Spinal cord (tissue), 10 donors: ENCODE measurements around the gene SLC25A42. TPM values are rescaled to one million over a fixed set of nuclear protein-coding genes. Genes with fewer than 3 reads are reported as not detected.

Experiments used
- DNase-seq, 6 donors: peaks; one replicate each; pipeline versions ENCODE4 v3.0.0 to v3.0.0-alpha.2; 2013 to 2015; ENCODE audit warnings: low spot score in 6 of 6, low read depth in 4 of 6
- H3K27ac ChIP-seq: one replicate; pipeline ENCODE4 v1.5.1; 2013; ENCODE audit warnings: low read depth, low read length, control low read depth
- H3K27me3 ChIP-seq: one replicate; pipeline ENCODE4 v1.6.1; 2013; ENCODE audit warnings: low read length; ENCODE audit not compliant: control insufficient read depth, insufficient read depth
- H3K36me3 ChIP-seq: one replicate; pipeline ENCODE4 v1.6.1; 2013; ENCODE audit warnings: low read length; ENCODE audit not compliant: control insufficient read depth, insufficient read depth
- H3K4me1 ChIP-seq: one replicate; pipeline ENCODE4 v1.6.1; 2013; ENCODE audit warnings: low read length; ENCODE audit not compliant: control insufficient read depth, insufficient read depth
- H3K4me3 ChIP-seq: one replicate; pipeline ENCODE4 v1.5.1; 2013; ENCODE audit warnings: low read depth, low read length, control low read depth
- H3K9me3 ChIP-seq: one replicate; pipeline ENCODE4 v1.6.1; 2013; ENCODE audit warnings: low read length; ENCODE audit not compliant: control insufficient read depth, insufficient read depth
- WGBS: methylation state at CpG from one replicate; pipeline ENCODE4 v1.1.5; 2013; ENCODE audit warnings: missing lambda C conversion rate; ENCODE audit not compliant: insufficient coverage; 5-methylcytosine and 5-hydroxymethylcytosine counted together
- polyA plus RNA-seq, 2 donors: library from polyadenylated mRNA; unstranded; fragments of 120-200 nt; gene quantifications; one replicate each; pipeline ENCODE4 v1.2.1, GENCODE V29; 2013; ENCODE audit not compliant: insufficient read length in 2 of 2
- total RNA-seq, 2 donors: library from RNA; depleted of rRNA in 1 of 2; stranded (reverse); fragments of 120-200 nt in 1 of 2; fragments of >200 nt in 1 of 2; gene quantifications; one replicate each; pipeline versions ENCODE4 v1.2.3 to v1.2.4, GENCODE V29; 2013 to 2014
- donor health status: healthy.

Gene SLC25A42
- total and polyA plus RNA-seq, 4 donors: 7.6 to 25.0 (median 14.8) TPM

- H3K36me3 ChIP-seq: peaks cover 42% of the 10 kb centered on the region
- peaks cover 27% of the 10 kb centered on the region for H3K4me1 ChIP-seq
- H3K27ac ChIP-seq: no peak overlapping the region
Observed at GRCh38 chr19:19031891-19032290, 31.9 kb upstream of the SLC25A42 start.

GRCh38 chr19:19032420-19033175 lies 31.2 kb upstream of the SLC25A42 start:
- Histone ChIP-seq H3K27ac (peak overlapping the region; percentile 84), H3K4me1 (peaks cover 27% of the 10 kb centered on the region), H3K9me3 (no peaks in the 10 kb centered on the region), H3K27me3 (no peaks in the 10 kb centered on the region), H3K36me3 (peaks cover 41% of the 10 kb centered on the region), H3K4me3 (peak overlapping the region; percentile 87)
- WGBS: under 1% methylated on average over 24 of the region's 31 CpGs
- peak; percentile 77 to 97 (median 86) for DNase-seq

More at GRCh38 chr19:19031891-19032290, 31.9 kb upstream of the SLC25A42 start:
- Histone ChIP-seq H3K9me3 (no peaks in the 10 kb centered on the region), H3K4me3 (no peak overlapping the region), H3K27me3 (no peaks in the 10 kb centered on the region)
- 60% methylated on average over 2 of the region's 5 CpGs for WGBS
- DNase-seq: no peak

- Histone ChIP-seq H3K9me3 (no peaks in the 10 kb centered on the region), H3K27me3 (no peaks in the 10 kb centered on the region), H3K27ac (peak overlapping the region; percentile 84), H3K4me1 (peaks cover 27% of the 10 kb centered on the region), H3K4me3 (peak overlapping the region; percentile 87), H3K36me3 (peaks cover 36% of the 10 kb centered on the region)
- DNase-seq: no peak
- WGBS: 0% methylated on average over 32 of the region's 32 CpGs
Observed at GRCh38 chr19:19033176-19033425, 30.7 kb upstream of the SLC25A42 start.

GRCh38 chr19:19033426-19034203 lies 30.2 kb upstream of the SLC25A42 start, which contains the start of the genes ARMC6 and SUGP2:
Gene ARMC6, plus strand, starts transcription at chr19:19033603. Its CDS starts 607 bp downstream, at chr19:19034210.
Gene SUGP2, minus strand, starts transcription at chr19:19033517. Its CDS starts 2,446 bp downstream, at chr19:19031071.
- peak within 1 kb of the TSS; percentile 87 for H3K4me3 ChIP-seq
- under 1% methylated on average over 91 of the region's 94 CpGs for WGBS
- peaks cover 27% of the 10 kb centered on the region for H3K4me1 ChIP-seq
- peak within 1 kb of the TSS; percentile 84 for H3K27ac ChIP-seq
- DNase-seq: peak; percentile 79 to 96 (median 86)
- H3K9me3 ChIP-seq: no peaks in the 10 kb centered on the region
- no peaks in the 10 kb centered on the region for H3K27me3 ChIP-seq
- peaks cover 31% of the 10 kb centered on the region for H3K36me3 ChIP-seq

- peaks cover 30% of the 10 kb centered on the region for H3K36me3 ChIP-seq
- H3K27ac ChIP-seq: no peak overlapping the region
- H3K27me3 ChIP-seq: no peaks in the 10 kb centered on the region
- H3K4me3 ChIP-seq: peak overlapping the region; percentile 63
- peaks cover 27% of the 10 kb centered on the region for H3K4me1 ChIP-seq
- no peaks in the 10 kb centered on the region for H3K9me3 ChIP-seq
- peak in 3 of 6 donors; percentile 7 to 71 (median 59) for DNase-seq
- WGBS: 4% methylated on average over 10 of the region's 10 CpGs
Observed at GRCh38 chr19:19034204-19034624, 29.6 kb upstream of the SLC25A42 start.

GRCh38 chr19:19039901-19040300 lies 23.9 kb upstream of the SLC25A42 start:
- no peak for DNase-seq
- no peaks in the 10 kb centered on the region for H3K27me3 ChIP-seq
- H3K4me1 ChIP-seq: no peaks in the 10 kb centered on the region
- H3K36me3 ChIP-seq: peaks cover 32% of the 10 kb centered on the region
- WGBS: 75% methylated on average over 1 of the region's 4 CpGs
- H3K27ac ChIP-seq: no peak overlapping the region
- no peak overlapping the region for H3K4me3 ChIP-seq
- H3K9me3 ChIP-seq: no peaks in the 10 kb centered on the region

- Histone ChIP-seq H3K27ac (no peak overlapping the region), H3K4me1 (no peaks in the 10 kb centered on the region), H3K9me3 (no peaks in the 10 kb centered on the region), H3K27me3 (no peaks in the 10 kb centered on the region), H3K4me3 (no peak overlapping the region), H3K36me3 (peaks cover 35% of the 10 kb centered on the region)
- 94% methylated on average over 6 of the region's 7 CpGs for WGBS
- DNase-seq: peak in 1 of 6 donors; percentile 31
Observed at GRCh38 chr19:19040417-19040816, 23.4 kb upstream of the SLC25A42 start.

GRCh38 chr19:19042732-19043280 lies 21.0 kb upstream of the SLC25A42 start:
- no peaks in the 10 kb centered on the region for H3K27me3 ChIP-seq
- no peaks in the 10 kb centered on the region for H3K4me1 ChIP-seq
- H3K36me3 ChIP-seq: peaks cover 40% of the 10 kb centered on the region
- no peaks in the 10 kb centered on the region for H3K9me3 ChIP-seq
- no peak overlapping the region for H3K27ac ChIP-seq
- no peak for DNase-seq
- no peak overlapping the region for H3K4me3 ChIP-seq
- 95% methylated on average over 12 of the region's 13 CpGs for WGBS

- 100% methylated on average over 2 of the region's 6 CpGs for WGBS
- H3K36me3 ChIP-seq: peaks cover 40% of the 10 kb centered on the region
Observed at GRCh38 chr19:19043481-19043880, 20.3 kb upstream of the SLC25A42 start.

More at GRCh38 chr19:19043481-19043880, 20.3 kb upstream of the SLC25A42 start:
- Histone ChIP-seq H3K27me3 (no peaks in the 10 kb centered on the region), H3K4me3 (no peak overlapping the region), H3K4me1 (no peaks in the 10 kb centered on the region), H3K27ac (no peak overlapping the region), H3K9me3 (no peaks in the 10 kb centered on the region)
- no peak for DNase-seq
